HEK293 (cell line): ENCODE results near the gene HYAL3.

Experiments used
- GLIS1 ChIP-seq: fragments of 450-650 bp; formaldehyde crosslinking; IDR thresholded peaks from 2 replicates; pipeline ENCODE4 v1.5.1; 2016; ENCODE audit warnings: missing biosample characterization, missing genetic modification characterization
- HOXD13 ChIP-seq: sonication (generic); formaldehyde crosslinking; IDR thresholded peaks from 2 replicates; pipeline ENCODE4 v1.8.0; 2022; ENCODE audit warnings: missing genetic modification reagents, borderline replicate concordance
- KLF16 ChIP-seq: fragments of 450-650 bp; formaldehyde crosslinking; IDR thresholded peaks from 2 replicates; pipeline ENCODE4 v1.5.1; 2017; ENCODE audit warnings: missing biosample characterization, missing genetic modification characterization
- KLF9 ChIP-seq: fragments of 450-650 bp; formaldehyde crosslinking; IDR thresholded peaks from 2 replicates; pipeline ENCODE4 v1.5.1; 2016; ENCODE audit warnings: missing biosample characterization, missing genetic modification characterization, low read depth
- YY1 ChIP-seq: fragments of 450-650 bp; formaldehyde crosslinking; IDR thresholded peaks from 2 replicates; pipeline ENCODE4 v1.5.1; 2018; ENCODE audit warnings: missing biosample characterization, missing genetic modification characterization
- ZBTB17 ChIP-seq: fragments of 450-650 bp; formaldehyde crosslinking; IDR thresholded peaks from 2 replicates; pipeline ENCODE4 v1.5.1; 2016; ENCODE audit warnings: missing biosample characterization, missing genetic modification characterization
- ZBTB8A ChIP-seq: fragments of 450-650 bp; formaldehyde crosslinking; IDR thresholded peaks from 2 replicates; pipeline ENCODE4 v1.5.1; 2016; ENCODE audit warnings: missing biosample characterization, missing genetic modification characterization
- ZFP69B ChIP-seq: fragments of 450-650 bp; formaldehyde crosslinking; IDR thresholded peaks from 2 replicates; pipeline ENCODE4 v1.5.1; 2016; ENCODE audit warnings: missing biosample characterization, missing genetic modification characterization
- ZNF19 ChIP-seq: fragments of 450-650 bp; formaldehyde crosslinking; IDR thresholded peaks from 2 replicates; pipeline ENCODE4; 2016; ENCODE audit warnings: missing biosample characterization, missing genetic modification characterization, low read depth
- ZNF248 ChIP-seq: fragments of 450-650 bp; formaldehyde crosslinking; IDR thresholded peaks from 2 replicates; pipeline ENCODE4 v1.5.1; 2017; ENCODE audit warnings: missing biosample characterization, missing genetic modification characterization
- ZNF324 ChIP-seq: fragments of 450-650 bp; formaldehyde crosslinking; IDR thresholded peaks from 2 replicates; pipeline ENCODE4 v1.5.1; 2016; ENCODE audit warnings: missing biosample characterization, missing genetic modification characterization
- ZNF335 ChIP-seq: fragments of 450-650 bp; formaldehyde crosslinking; conservative IDR thresholded peaks from 2 replicates; pipeline ENCODE4 v1.5.1; 2016; ENCODE audit warnings: missing biosample characterization, missing genetic modification characterization
- ZNF658 ChIP-seq: fragments of 450-650 bp; formaldehyde crosslinking; IDR thresholded peaks from 2 replicates; pipeline ENCODE4; 2016; ENCODE audit warnings: missing biosample characterization, missing genetic modification characterization
- ZNF660 ChIP-seq: fragments of 450-650 bp; IDR thresholded peaks from 2 replicates; pipeline ENCODE4 v1.5.1; 2018; ENCODE audit warnings: missing biosample characterization, mild to moderate bottlenecking, missing genetic modification characterization
- ZNF692 ChIP-seq: fragments of 450-650 bp; formaldehyde crosslinking; IDR thresholded peaks from 2 replicates; pipeline ENCODE4 v1.5.1; 2016; ENCODE audit warnings: missing biosample characterization, missing genetic modification characterization
- ZNF704 ChIP-seq: fragments of 450-650 bp; formaldehyde crosslinking; IDR thresholded peaks from 2 replicates; pipeline ENCODE4 v1.5.1; 2016; ENCODE audit warnings: missing biosample characterization, missing genetic modification characterization
- ZNF76 ChIP-seq: fragments of 450-650 bp; formaldehyde crosslinking; IDR thresholded peaks from 2 replicates; pipeline ENCODE4; 2016; ENCODE audit warnings: low read depth, missing biosample characterization, missing genetic modification characterization, borderline replicate concordance
- ZSCAN30 ChIP-seq: fragments of 450-650 bp; IDR thresholded peaks from 2 replicates; pipeline ENCODE4 v1.5.1; 2018; ENCODE audit warnings: missing biosample characterization, mild to moderate bottlenecking, missing genetic modification characterization, moderate library complexity
- ZXDB ChIP-seq: fragments of 450-650 bp; formaldehyde crosslinking; IDR thresholded peaks from 2 replicates; pipeline ENCODE4 v1.5.1; 2016; ENCODE audit warnings: missing biosample characterization, missing genetic modification characterization
- TF ChIP-seq, protein P1 (sequence below): fragments of 450-650 bp; formaldehyde crosslinking; IDR thresholded peaks from 2 replicates; pipeline ENCODE4 v1.5.1; 2016; ENCODE audit warnings: missing biosample characterization, missing genetic modification characterization
- TF ChIP-seq, protein P2 (sequence below): fragments of 450-650 bp; formaldehyde crosslinking; conservative IDR thresholded peaks from 2 replicates; pipeline ENCODE4 v1.5.1; 2016; ENCODE audit warnings: low read depth, missing biosample characterization, missing genetic modification characterization
- TF ChIP-seq, protein P3 (sequence below): fragments of 450-650 bp; formaldehyde crosslinking; IDR thresholded peaks from 2 replicates; pipeline ENCODE4 v1.5.1; 2016; ENCODE audit warnings: missing biosample characterization, missing genetic modification characterization
- TF ChIP-seq, protein P4 (sequence below): sonication (generic); formaldehyde crosslinking; IDR thresholded peaks from 2 replicates; pipeline ENCODE4 v1.8.1; 2022; ENCODE audit warnings: mild to moderate bottlenecking, moderate library complexity, missing genetic modification reagents

The HYAL3 gene

DNA sequence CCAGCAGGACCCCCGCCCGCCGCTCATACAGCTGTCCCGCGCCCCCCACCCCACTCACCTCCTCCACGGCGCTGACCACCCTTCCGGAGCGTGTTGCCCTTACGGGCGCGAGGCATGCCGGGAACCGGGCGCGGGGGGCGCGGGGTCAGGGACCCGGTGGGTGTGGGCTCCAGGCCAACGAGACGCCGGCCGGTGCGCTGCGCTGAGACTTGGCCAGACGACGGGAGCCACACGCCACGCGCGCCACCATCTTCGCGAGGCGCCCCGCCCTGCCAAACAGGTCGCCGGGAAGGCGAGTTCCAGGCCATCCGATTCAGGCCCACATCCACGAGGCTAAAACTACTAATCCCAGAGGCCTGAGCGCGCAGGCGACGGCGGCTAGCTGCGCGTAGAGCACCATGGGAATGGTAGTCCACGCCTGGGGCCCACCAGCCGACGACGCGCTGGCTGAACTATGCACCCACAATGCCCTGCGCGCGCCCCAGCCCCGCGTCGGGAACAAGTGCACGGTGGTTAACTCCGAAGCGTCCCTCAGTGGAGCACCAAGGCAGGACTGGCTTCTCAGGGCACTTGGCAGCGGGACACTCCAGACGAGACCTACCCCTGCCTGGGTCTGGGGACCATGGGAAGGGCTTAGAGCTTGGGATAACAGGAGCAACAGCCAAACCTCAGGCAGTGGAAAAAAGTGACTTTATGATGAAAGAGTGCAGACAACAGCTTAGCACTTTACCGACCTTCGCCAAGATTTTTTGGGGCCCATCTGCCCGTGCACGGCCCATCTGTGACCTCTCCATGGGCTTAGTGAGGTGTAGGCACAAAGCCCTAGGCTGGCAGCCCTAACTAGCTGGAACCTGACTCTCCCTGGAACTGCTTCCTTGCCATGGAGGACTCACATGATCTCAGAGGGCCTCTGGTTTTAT is 6.8 kb downstream of the HYAL3 start, which contains the start of gene IFRD2 (continued):
- peak; percentile 100 for TF ChIP-seq ZNF76 (tag by site-specific recombination)
- TF ChIP-seq ZFP69B (tag by site-specific recombination) = peak; percentile 96
- TF ChIP-seq ZBTB8A (tag by site-specific recombination) = 0 out of 2 replicates have a peak, but pooled peaks have one; percentile 38
- peak; percentile 65; the same call in 1 of the 2 replicates for TF ChIP-seq ZNF335
- TF ChIP-seq YY1 (tag by site-specific recombination) = peak; percentile 96
- TF ChIP-seq, protein P1, sequence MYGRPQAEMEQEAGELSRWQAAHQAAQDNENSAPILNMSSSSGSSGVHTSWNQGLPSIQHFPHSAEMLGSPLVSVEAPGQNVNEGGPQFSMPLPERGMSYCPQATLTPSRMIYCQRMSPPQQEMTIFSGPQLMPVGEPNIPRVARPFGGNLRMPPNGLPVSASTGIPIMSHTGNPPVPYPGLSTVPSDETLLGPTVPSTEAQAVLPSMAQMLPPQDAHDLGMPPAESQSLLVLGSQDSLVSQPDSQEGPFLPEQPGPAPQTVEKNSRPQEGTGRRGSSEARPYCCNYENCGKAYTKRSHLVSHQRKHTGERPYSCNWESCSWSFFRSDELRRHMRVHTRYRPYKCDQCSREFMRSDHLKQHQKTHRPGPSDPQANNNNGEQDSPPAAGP (tag by site-specific recombination) = peak; percentile 73
- 0 out of 2 replicates have a peak, but pooled peaks have one; percentile 31 for TF ChIP-seq ZNF324 (tag by site-specific recombination)
- TF ChIP-seq ZNF660 (tag by site-specific recombination) = 0 out of 2 replicates have a peak, but pooled peaks have one; percentile 12
- TF ChIP-seq, protein P2, sequence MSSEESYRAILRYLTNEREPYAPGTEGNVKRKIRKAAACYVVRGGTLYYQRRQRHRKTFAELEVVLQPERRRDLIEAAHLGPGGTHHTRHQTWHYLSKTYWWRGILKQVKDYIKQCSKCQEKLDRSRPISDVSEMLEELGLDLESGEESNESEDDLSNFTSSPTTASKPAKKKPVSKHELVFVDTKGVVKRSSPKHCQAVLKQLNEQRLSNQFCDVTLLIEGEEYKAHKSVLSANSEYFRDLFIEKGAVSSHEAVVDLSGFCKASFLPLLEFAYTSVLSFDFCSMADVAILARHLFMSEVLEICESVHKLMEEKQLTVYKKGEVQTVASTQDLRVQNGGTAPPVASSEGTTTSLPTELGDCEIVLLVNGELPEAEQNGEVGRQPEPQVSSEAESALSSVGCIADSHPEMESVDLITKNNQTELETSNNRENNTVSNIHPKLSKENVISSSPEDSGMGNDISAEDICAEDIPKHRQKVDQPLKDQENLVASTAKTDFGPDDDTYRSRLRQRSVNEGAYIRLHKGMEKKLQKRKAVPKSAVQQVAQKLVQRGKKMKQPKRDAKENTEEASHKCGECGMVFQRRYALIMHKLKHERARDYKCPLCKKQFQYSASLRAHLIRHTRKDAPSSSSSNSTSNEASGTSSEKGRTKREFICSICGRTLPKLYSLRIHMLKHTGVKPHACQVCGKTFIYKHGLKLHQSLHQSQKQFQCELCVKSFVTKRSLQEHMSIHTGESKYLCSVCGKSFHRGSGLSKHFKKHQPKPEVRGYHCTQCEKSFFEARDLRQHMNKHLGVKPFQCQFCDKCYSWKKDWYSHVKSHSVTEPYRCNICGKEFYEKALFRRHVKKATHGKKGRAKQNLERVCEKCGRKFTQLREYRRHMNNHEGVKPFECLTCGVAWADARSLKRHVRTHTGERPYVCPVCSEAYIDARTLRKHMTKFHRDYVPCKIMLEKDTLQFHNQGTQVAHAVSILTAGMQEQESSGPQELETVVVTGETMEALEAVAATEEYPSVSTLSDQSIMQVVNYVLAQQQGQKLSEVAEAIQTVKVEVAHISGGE (tag by site-specific recombination) = peak; percentile 76
- TF ChIP-seq ZNF248 (tag by site-specific recombination) = no peak
- TF ChIP-seq ZNF19 (tag by site-specific recombination) = no peak
- TF ChIP-seq ZNF658 (tag by site-specific recombination) = no peak
- peak; percentile 90 for TF ChIP-seq ZBTB17
- TF ChIP-seq, protein P3, sequence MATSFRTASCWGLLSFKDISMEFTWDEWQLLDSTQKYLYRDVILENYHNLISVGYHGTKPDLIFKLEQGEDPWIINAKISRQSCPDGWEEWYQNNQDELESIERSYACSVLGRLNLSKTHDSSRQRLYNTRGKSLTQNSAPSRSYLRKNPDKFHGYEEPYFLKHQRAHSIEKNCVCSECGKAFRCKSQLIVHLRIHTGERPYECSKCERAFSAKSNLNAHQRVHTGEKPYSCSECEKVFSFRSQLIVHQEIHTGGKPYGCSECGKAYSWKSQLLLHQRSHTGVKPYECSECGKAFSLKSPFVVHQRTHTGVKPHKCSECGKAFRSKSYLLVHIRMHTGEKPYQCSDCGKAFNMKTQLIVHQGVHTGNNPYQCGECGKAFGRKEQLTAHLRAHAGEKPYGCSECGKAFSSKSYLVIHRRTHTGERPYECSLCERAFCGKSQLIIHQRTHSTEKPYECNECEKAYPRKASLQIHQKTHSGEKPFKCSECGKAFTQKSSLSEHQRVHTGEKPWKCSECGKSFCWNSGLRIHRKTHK (tag by site-specific recombination) = no peak
- peak; percentile 25; the same call in 1 of the 2 replicates for TF ChIP-seq ZSCAN30 (tag by site-specific recombination)
- peak; percentile 78 for TF ChIP-seq KLF9 (tag by site-specific recombination)
- TF ChIP-seq GLIS1 (tag by site-specific recombination) = peak; percentile 41; the same call in 1 of the 2 replicates
- TF ChIP-seq HOXD13 (CRISPR knock-in tag) = no peak
- TF ChIP-seq ZNF692 (tag by site-specific recombination) = peak; percentile 98
- TF ChIP-seq, protein P4, sequence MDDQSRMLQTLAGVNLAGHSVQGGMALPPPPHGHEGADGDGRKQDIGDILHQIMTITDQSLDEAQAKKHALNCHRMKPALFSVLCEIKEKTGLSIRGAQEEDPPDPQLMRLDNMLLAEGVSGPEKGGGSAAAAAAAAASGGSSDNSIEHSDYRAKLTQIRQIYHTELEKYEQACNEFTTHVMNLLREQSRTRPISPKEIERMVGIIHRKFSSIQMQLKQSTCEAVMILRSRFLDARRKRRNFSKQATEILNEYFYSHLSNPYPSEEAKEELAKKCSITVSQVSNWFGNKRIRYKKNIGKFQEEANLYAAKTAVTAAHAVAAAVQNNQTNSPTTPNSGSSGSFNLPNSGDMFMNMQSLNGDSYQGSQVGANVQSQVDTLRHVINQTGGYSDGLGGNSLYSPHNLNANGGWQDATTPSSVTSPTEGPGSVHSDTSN (CRISPR knock-in tag) = 0 out of 2 replicates have a peak, but pooled peaks have one; percentile 24
- TF ChIP-seq ZXDB (tag by site-specific recombination) = peak; percentile 72
- peak; percentile 99 for TF ChIP-seq ZNF704 (tag by site-specific recombination)
- peak; percentile 84 for TF ChIP-seq KLF16 (tag by site-specific recombination)
